Endothelial cell of umbilical vein (primary cell): Measurements from ENCODE around the gene LCAT.

ENCODE experiments used
- EZH2 ChIP-seq: IDR thresholded peaks from 2 replicates; pipeline ENCODE4 v1.6.1; 2012; ENCODE audit warnings: borderline replicate concordance, low read depth, mild to moderate bottlenecking, moderate library complexity, low read length, inconsistent platforms; ENCODE audit not compliant: severe bottlenecking
- FOS ChIP-seq: IDR thresholded peaks from 2 replicates; pipeline ENCODE4 v1.6.1; 2011; ENCODE audit warnings: mild to moderate bottlenecking, low read length, moderate library complexity, borderline replicate concordance; ENCODE audit not compliant: insufficient read depth
- GATA2 ChIP-seq: IDR thresholded peaks from 2 replicates; pipeline ENCODE4 v1.7.0; 2011; ENCODE audit warnings: low read depth, mild to moderate bottlenecking, moderate library complexity, mixed read lengths, low read length; ENCODE audit not compliant: insufficient read length, insufficient read depth
- JUN ChIP-seq: IDR thresholded peaks from 2 replicates; pipeline ENCODE4 v1.6.1; 2011; ENCODE audit warnings: borderline replicate concordance, low read depth; ENCODE audit not compliant: insufficient read length, insufficient read depth
- MYC ChIP-seq: IDR thresholded peaks from one replicate; pipeline ENCODE4 v1.6.1; 2011; ENCODE audit warnings: mild to moderate bottlenecking, low read depth, low read length
- POLR2A ChIP-seq: IDR thresholded peaks from 2 replicates; pipeline ENCODE4 v1.6.1; 2012; ENCODE audit warnings: low read depth, mild to moderate bottlenecking, control low read depth, low read length
- POLR2AphosphoS5 ChIP-seq: IDR thresholded peaks from 2 replicates; pipeline ENCODE4 v1.6.1; 2012; ENCODE audit warnings: low read depth, mild to moderate bottlenecking, control low read depth, low read length, moderate library complexity; ENCODE audit not compliant: insufficient read depth
- TF ChIP-seq, protein P1 (sequence below), 2 donors: IDR thresholded peaks; 1 replicate in 1 of 2; 2 replicates in 1 of 2; pipeline ENCODE4 v1.5.1; 2011; ENCODE audit warnings: low read length in 2 of 2, mild to moderate bottlenecking in 2 of 2, moderate library complexity in 2 of 2, control low read depth in 1 of 2, inconsistent platforms in 1 of 2, low read depth in 1 of 2; ENCODE audit not compliant: insufficient read depth in 1 of 2; ENCODE audit errors: extremely low read depth in 1 of 2
- TF ChIP-seq, protein P2 (sequence below): IDR thresholded peaks from 2 replicates; pipeline ENCODE4 v1.6.1; 2011; ENCODE audit not compliant: insufficient read depth, insufficient read length

DNA sequence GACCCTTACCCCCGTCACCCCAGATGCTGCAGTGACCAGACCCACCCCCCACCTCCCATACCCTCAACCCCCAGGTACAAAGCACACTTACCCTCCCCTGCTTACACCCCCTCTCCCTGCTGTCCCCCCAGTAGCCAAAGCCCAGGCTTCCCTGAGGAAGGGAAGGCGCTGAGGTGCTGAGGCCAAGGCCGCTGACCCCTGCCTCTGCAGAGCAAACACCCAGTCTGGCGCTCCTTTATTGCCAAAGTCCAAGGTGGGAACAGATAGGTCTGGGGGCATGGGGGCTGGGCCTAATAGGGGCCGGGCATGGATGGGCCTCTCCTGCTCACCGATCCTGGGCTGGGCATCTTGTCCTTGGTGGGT lies 683 bp downstream of the LCAT start:
- TF ChIP-seq, protein P1, sequence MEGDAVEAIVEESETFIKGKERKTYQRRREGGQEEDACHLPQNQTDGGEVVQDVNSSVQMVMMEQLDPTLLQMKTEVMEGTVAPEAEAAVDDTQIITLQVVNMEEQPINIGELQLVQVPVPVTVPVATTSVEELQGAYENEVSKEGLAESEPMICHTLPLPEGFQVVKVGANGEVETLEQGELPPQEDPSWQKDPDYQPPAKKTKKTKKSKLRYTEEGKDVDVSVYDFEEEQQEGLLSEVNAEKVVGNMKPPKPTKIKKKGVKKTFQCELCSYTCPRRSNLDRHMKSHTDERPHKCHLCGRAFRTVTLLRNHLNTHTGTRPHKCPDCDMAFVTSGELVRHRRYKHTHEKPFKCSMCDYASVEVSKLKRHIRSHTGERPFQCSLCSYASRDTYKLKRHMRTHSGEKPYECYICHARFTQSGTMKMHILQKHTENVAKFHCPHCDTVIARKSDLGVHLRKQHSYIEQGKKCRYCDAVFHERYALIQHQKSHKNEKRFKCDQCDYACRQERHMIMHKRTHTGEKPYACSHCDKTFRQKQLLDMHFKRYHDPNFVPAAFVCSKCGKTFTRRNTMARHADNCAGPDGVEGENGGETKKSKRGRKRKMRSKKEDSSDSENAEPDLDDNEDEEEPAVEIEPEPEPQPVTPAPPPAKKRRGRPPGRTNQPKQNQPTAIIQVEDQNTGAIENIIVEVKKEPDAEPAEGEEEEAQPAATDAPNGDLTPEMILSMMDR (IDR thresholded peaks at IDR 0.05; ENCODE audit: extremely low read depth in 1 of 2, insufficient read depth in 1 of 2, low read depth in 1 of 2, low read length in 2 of 2) = no peak
- no peak for TF ChIP-seq POLR2AphosphoS5
- TF ChIP-seq POLR2A = no peak
- TF ChIP-seq EZH2 = no peak
- TF ChIP-seq, protein P2, sequence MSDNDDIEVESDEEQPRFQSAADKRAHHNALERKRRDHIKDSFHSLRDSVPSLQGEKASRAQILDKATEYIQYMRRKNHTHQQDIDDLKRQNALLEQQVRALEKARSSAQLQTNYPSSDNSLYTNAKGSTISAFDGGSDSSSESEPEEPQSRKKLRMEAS = no peak
- TF ChIP-seq GATA2 = no peak
- TF ChIP-seq MYC = no peak
- TF ChIP-seq JUN = no peak
- no peak for TF ChIP-seq FOS
